Measurements from ENCODE around the gene GPX4. TPM values are rescaled to one million over a fixed set of nuclear protein-coding genes. Genes with fewer than 3 reads are reported as not detected.

Gene GPX4
- total and polyA plus RNA-seq, 2 of the 13 experiments (the other 11 are each of a cell fraction or from before 2014, with no cell fraction given): 535 to 613 TPM

- TF ChIP-seq, protein P1, sequence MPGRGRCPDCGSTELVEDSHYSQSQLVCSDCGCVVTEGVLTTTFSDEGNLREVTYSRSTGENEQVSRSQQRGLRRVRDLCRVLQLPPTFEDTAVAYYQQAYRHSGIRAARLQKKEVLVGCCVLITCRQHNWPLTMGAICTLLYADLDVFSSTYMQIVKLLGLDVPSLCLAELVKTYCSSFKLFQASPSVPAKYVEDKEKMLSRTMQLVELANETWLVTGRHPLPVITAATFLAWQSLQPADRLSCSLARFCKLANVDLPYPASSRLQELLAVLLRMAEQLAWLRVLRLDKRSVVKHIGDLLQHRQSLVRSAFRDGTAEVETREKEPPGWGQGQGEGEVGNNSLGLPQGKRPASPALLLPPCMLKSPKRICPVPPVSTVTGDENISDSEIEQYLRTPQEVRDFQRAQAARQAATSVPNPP (CRISPR knock-in tag; IDR thresholded peaks at IDR 0.05): no peak
- peak; percentile 73 for TF ChIP-seq FOXA3 (CRISPR knock-in tag; IDR thresholded peaks at IDR 0.05)
- no peak for TF ChIP-seq KLF11 (CRISPR knock-in tag; IDR thresholded peaks at IDR 0.05)
- 0 out of 2 replicates have a peak, but pooled peaks have one; percentile 28 for TF ChIP-seq STAT6 (CRISPR knock-in tag; IDR thresholded peaks at IDR 0.05; ENCODE audit: borderline replicate concordance)
- TF ChIP-seq HOXA5 (CRISPR knock-in tag; IDR thresholded peaks at IDR 0.05): no peak
- no peak for TF ChIP-seq ZNF343 (CRISPR knock-in tag; IDR thresholded peaks at IDR 0.05)
- TF ChIP-seq BCL6 (CRISPR knock-in tag; IDR thresholded peaks at IDR 0.05): peak; percentile 62; the same call in 1 of the 2 replicates
- no peak for TF ChIP-seq ZNF749 (CRISPR knock-in tag; IDR thresholded peaks at IDR 0.05; ENCODE audit: borderline replicate concordance)
- TF ChIP-seq RFX5 (IDR thresholded peaks at IDR 0.05; ENCODE audit: low read depth, low read length): no peak
- TF ChIP-seq ZBTB26 (CRISPR knock-in tag; IDR thresholded peaks at IDR 0.05; ENCODE audit: borderline replicate concordance): peak; percentile 91; the same call in 1 of the 2 replicates
- peak; percentile 86 for TF ChIP-seq THAP11 (CRISPR knock-in tag; IDR thresholded peaks at IDR 0.05)
- no peak for TF ChIP-seq JUND (CRISPR knock-in tag; IDR thresholded peaks at IDR 0.05)
- peak; percentile 31; the same call in 1 of the 2 replicates for TF ChIP-seq HMG20A (CRISPR knock-in tag; IDR thresholded peaks at IDR 0.05; ENCODE audit: borderline replicate concordance)
- TF ChIP-seq HOXA3 (CRISPR knock-in tag; IDR thresholded peaks at IDR 0.05): 0 out of 2 replicates have a peak, but pooled peaks have one; percentile 46
- TF ChIP-seq TGIF2 (CRISPR knock-in tag; IDR thresholded peaks at IDR 0.05): no peak
- peak; percentile 47; the same call in 1 of the 2 replicates for TF ChIP-seq ELF1 (CRISPR knock-in tag; IDR thresholded peaks at IDR 0.05)
- no peak for TF ChIP-seq TP53 (CRISPR knock-in tag; conservative IDR thresholded peaks at IDR 0.05)
- TF ChIP-seq ZNF598 (CRISPR knock-in tag; IDR thresholded peaks at IDR 0.05; ENCODE audit: borderline replicate concordance): no peak
- TF ChIP-seq NFAT5 (CRISPR knock-in tag; IDR thresholded peaks at IDR 0.05): no peak
- TF ChIP-seq ZMYM4 (CRISPR knock-in tag; IDR thresholded peaks at IDR 0.05): no peak
- TF ChIP-seq CBFB (CRISPR knock-in tag; IDR thresholded peaks at IDR 0.05): no peak
- no peak for TF ChIP-seq ZC3H13 (CRISPR knock-in tag; IDR thresholded peaks at IDR 0.05)
- no peak; the same call in 1 of the 2 replicates for TF ChIP-seq IRF2 (CRISPR knock-in tag; IDR thresholded peaks at IDR 0.05)
Measured at GRCh38 chr19:1097810-1098176, 6.0 kb upstream of the GPX4 start (continued).
